ENCODE measurements around the gene MAST1.
"Not testable (repeated sequence)": the region's sequence is repeated elsewhere in the genome, so short reads cannot be mapped to it uniquely, and the experiment has no call there.

MAST1 gene

DNA sequence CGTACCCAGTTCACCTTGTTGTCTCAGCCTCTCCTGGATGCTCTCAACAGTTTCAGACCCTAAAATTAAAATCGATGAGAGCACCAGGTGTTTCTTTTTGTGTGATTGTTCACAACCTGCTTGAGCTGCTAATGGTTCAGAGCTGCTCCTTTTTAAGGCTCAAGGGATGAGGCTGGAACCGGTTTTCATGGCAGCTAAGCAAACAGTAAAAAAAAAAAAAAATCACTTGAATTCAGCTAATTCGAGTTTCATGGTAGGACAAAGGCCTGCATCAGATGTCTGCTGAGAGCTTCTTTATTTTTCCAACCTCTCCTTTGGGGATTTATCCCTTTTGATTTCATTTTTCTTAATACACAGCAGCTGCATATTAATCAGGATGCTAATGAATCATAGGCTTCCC is 74.3 kb downstream of the MAST1 start:
- peak; percentile 81 for DNase-seq

DNA sequence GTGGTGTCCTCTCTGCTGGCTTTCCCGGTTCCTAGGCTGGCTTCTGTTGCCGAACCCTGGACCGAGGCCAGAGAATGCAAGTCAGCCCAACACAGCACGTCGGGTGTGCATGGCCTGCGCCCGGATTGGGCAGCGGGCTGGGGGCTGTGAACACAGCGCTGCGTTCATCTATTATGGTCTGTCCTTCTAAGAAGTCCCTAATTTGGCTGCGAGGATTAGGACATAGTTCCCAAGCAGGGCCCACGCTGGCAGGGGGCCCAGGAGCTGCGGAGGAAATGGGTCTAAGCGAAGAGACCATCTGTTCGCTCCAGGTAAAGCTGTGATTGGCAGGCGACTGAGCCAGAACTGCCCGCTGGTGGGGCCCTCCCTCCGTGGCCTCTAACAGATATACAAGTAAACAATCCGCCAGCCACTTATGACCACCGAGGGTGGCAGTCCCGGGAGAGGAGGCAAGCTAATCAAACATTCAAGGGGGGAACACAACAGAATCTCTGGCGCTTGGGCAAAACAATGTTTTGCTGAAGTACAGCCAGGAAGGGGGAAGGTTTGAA is 74.8 kb downstream of the MAST1 start:
- peak; percentile 88 for DNase-seq

DNA sequence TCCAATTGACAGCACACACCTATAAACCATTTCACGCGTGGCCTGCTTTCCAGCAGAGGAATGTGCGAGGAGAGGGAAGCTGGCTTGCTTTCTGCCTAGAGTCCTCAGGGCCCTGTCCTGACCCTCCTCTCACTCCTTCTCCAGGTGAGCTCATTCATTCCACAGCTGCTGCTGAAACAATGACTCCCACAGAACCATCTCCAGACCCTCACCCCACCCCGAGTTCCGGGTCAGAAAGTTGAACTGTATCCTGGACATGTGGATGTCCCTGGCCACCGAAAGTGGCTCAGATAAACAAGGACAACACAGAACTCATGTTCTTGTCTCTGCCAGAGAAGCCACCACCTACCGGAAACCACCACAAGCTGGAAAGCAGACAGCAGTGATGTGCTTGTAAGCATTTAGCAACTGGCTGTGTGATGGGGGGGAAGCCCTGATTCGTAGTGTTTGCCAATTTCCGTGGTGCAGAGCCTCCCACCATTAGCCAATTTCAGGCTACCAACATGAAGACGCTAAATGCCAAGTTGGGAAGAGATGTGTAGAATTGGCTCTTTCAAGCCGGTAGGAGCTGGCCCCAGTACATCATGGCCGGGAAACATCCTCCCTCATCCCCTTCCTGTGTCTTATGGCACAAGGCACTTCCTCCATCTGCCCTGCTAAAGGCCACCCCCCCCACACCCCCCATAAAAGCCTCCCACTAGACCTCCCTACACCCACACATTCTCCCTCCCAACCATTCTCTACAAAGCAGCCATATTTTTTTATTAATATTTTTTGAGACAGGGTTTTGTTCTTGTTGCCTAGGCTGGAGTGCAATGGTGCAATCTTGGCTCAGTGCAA is 75.8 kb downstream of the MAST1 start:
- no peak for DNase-seq

DNA sequence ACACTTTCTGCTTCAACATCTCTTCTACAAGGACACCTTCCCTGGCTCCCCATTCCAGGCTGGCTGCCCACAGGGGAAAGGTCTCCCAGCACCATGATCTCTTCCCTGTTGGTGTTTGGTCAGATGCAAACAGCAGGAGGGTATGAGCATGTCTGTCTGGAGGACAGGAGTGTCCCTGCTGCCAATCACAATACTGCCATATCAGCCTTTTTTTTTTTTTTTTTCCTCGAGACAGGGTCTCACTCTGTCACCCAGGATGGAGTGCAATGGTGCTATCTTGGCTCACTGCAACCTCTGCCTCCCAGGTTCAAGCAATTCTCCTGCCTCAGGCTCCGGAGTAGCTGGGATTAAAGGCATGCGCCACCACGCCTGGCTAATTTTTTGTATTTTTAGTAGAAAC is 77.5 kb downstream of the MAST1 start:
- not testable (repeated sequence) for DNase-seq

DNA sequence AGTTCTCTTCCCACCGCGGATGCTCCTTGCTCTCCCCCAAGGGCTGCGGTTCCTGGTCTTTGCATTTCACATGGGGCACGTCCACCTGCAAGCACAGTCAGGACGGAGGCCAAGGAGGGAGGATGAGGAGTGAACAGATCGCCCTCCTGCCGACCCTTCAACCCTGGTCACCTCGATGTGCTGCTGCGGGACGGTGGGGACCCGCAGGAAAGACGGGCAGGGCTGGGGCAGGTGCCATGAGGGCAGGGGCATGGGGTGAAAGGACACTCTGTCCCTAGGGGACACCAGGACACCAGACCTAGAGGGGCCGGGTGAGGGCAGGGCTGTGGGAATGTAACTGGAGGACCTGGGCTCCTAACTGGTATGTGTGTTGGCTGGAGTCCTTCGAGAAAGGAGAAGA is 79.9 kb downstream of the MAST1 start:
- no peak for DNase-seq

DNA sequence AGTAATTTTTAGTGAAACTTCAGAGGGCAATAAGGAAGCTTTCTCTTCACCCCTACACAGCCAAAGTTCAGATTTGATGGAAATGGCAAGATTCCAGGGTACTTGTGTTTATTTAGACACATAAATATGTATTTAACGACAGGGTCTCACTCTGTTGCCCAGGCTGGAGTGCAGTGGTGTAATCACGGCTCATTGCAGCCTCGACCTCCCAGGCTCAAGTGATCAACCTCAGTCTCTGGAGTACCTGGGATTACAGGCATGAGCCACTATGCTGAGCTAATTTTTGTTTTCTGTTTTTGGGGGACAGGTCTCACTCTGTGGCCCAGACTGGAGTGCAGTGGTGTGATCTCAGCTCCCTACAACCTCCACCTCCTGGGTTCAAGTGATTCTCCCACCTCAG is 82.7 kb downstream of the MAST1 start:
- DNase-seq: no peak

DNA sequence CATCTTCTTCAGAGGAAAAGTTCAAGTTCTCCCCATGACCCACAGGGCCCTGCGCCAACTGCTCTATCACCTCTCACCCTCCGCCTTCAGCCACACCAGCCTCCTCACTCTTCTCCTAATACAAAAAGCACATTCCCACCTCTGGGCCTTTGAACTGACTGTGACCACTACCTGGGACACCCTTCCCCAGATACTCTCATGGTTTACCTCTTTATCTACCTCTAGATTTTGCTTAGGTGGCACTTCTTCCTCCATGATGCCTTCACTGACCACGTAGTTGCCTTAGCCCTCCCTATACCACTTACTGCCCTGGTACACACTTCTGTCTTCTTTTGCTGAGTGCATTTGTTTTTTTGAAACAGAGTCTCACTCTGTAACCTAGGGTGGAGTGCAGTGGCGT is 84.6 kb downstream of the MAST1 start:
- DNase-seq: no peak
